HG02642 (cell line): ENCODE data around the gene FBXL17.

ENCODE experiments used
- ATAC-seq: cut with Tn5 transposase; IDR thresholded peaks from one replicate; pipeline ENCODE4 v1.9.1; 2021; ENCODE audit warnings: mild to moderate bottlenecking; ENCODE audit not compliant: unreplicated experiment, poor library complexity

The FBXL17 gene

DNA sequence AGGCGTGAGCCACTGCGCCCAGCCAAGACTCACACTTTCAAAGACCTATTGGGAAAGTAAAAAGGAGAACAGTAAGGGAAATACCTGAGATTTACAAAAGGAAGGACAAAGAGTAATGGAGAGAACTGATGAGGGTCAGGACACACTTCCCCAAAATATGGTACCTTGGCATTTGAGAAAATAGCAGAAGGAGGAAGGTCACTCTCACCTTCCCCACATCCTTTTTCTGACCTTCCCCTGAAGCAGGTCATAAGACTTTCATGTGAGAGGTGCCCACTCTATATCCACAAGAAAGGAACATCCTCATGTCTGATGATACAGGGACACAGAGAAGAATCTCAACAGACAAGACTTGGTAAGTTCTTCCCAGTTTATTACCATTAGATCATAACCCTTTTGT, 272.8 kb downstream of the FBXL17 start:
- no peak for ATAC-seq

DNA sequence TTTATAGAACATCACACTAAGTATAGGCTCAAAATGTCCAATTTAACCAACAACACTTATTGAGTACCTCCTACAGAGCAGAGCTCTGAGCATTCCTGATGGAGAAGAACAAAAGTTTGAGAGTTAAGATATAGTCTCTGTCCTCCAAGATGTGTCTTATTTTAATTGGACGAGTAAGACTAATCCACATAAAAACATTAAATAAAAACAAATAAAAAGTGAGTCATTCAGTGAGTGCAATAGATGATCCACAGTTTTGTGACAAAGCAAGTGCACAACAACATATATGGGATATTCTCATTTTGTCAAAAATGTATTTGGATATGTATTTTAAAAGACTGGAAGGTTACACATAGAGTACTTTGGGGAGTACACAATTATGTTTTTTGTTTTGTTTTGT, 277.4 kb downstream of the FBXL17 start:
- ATAC-seq: no peak

DNA sequence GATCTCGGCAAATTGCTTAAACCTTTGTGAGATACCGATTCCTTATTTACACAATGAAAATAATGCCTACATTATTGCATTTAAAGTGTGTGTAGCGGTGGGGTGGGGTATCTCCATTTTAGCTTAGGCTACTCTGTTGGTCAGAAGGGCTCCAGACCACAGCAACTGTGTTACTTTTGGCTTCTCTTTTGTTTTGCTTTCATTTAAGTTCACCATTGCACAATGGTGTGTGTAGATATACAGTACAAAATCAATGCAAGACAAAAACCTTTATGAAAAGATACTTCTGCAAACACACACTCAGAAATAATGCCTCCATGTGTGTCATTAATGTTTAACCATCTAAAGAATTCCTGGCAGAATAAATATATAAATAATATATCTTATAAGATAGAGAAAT, 279.4 kb downstream of the FBXL17 start:
- no peak for ATAC-seq

DNA sequence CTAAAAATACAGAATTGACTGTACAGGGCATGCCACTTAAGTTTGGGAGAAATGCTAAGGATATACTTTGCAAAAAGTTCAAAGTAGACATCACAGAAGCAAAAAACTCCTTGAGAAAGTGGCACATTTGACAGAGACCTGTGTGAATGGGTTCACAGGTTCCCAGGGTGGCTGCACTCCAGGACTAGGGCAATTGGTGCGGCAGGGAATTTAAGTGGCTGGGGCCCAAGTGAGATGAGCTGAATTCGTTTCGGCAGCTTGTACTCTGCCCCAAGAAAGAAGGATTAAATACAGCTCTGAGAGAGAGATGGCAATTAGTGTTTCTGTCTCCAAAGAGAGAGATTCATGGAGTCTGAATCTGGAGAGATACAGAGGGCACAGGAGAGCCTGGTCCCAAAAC, 280.1 kb downstream of the FBXL17 start:
- no peak for ATAC-seq

DNA sequence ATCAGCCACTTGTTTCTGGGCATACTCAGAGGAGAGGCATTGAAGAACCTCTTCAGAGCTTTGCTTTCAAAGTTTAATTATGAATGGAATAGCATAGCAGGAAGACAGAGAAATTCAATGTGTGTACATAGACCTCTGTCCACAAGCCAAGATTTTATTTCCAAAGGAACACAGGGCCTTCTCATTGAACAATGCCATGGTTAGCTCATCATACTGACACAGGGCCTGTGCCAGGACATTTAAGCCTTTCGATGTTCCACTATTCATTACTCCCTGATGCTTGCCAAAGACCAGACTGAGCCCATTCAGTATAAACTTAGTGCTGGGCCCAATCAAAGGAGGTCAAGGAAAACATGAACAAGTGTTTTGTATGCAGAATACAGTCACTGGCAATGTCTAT, 280.8 kb downstream of the FBXL17 start:
- ATAC-seq: no peak

DNA sequence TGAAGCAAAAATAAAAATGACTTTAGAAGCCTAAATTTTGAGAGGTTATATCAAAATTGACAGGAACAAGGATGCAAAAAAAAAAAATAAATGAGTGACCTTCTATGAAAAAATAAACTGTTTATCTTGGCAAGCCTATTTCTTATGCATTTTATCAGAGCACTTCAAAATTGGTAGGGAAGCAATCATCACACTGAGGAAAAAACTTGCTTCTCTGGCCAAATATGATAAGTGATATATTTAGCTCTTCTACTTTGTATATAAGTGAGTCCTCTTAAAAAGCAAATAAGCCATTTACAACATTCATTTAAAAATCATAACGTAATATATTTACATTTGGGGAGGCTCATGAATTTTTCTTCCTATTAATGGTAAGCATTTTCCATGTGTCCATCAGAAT, 287.1 kb downstream of the FBXL17 start:
- ATAC-seq: no peak

DNA sequence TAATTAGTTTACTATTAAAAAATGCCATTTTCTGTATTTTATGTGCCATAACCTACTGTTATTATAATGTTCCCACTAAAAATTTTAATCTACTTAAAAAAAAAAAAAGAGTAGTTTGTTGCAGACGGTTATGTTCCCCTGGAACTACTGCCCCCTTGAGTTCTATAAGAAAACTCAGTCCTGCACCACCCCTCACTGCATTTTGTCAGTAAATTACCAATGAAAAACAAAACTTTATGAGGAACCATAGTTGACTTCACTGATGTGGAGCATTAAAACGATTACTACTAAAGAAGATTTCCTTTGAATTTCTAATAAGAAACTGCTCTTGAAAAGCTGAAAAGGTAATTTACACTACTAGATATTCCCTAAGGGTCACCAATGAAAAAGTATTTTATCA, 288.7 kb downstream of the FBXL17 start:
- no peak for ATAC-seq

DNA sequence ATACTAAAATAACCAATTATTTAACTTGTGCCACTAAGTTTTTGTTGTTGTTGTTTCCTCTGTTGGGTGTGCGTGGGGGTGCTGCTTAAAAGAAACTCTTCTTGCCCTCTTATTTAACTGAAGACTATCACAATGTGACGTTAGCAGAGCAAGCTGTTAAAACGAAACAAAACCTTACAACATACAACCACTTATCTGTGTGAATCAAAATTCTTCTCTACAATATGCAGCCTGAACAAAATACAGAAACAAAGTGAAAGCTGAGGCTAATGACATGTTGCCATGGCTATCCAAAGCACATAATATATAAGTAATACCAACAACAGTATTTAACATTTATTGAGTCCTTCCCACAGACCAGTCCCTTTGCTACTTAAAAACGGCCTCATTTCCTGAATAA, 291.0 kb downstream of the FBXL17 start:
- no peak for ATAC-seq

DNA sequence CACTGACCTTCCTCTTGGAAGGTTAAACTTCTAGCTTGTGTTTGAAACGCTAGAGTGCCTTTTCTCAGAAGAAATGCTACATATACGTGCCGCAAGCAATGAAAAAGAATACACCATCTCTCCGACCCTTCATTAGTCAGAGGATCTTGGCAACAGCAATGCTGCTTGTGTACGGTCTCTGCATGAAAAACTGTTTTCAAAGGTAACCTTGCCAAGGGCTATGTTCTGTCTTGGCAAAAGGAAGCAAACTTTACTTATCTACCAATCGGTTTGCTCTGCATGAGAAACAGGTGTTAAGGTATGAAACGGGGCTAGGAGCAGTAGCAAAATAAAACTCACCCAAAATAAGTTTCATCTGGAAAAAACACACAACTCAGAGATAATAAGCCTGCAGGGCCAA, 297.8 kb downstream of the FBXL17 start:
- ATAC-seq: no peak

DNA sequence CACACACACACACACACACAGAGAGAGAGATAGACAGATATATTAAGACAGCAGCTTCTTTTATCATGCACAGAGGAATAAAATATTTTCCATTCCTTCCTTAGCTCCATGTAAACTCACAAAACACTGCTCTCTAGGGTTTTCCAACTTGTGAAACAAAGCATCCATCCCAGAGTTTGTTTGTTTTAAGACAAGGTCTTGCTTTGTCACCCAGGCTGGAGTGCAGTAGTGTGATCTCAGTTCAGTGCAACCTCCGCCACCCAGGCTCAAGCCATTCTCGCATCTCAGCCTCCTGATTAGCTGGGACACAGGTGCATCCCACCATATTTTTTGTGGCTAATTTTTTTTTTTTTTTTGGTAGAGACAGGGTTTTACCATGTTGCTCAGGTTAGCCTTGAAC, 298.7 kb downstream of the FBXL17 start:
- ATAC-seq: no peak

DNA sequence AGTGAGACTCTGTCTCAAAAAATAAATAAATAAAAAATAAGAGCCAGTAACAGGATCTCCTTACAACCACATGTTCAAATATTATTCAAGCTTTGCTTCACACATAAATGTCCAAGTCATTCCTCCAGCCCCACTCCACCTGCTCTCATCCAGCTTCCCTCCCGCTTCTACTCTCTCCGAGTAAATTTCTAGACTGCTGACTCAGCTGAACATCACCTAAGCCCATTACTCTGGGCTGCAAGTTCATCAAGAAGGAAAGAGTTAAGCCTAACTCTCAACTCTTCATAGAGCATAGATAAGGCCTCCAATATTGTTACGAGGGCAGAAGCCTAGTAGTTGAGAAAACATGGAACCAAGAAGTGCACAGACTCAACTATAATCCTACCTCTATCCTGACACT, 300.2 kb downstream of the FBXL17 start:
- no peak for ATAC-seq

DNA sequence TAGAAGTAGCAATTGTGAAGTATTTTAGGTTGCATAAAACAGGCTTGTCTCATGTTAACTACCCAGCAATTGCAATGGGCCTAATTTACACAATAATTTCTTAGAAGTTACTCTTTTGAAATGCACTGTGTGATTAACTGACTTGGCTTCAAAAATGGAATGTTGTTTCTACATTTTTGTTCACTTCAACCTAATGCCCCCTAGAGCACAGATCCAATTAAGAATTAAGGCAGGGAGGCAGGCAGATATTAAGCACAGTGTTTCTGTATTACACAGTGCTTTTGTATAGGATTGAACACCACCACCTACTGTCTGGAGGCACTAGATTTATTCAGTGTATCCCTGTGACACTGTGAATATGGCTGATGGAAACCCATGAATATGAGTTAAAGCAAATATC, 302.1 kb downstream of the FBXL17 start:
- no peak for ATAC-seq

DNA sequence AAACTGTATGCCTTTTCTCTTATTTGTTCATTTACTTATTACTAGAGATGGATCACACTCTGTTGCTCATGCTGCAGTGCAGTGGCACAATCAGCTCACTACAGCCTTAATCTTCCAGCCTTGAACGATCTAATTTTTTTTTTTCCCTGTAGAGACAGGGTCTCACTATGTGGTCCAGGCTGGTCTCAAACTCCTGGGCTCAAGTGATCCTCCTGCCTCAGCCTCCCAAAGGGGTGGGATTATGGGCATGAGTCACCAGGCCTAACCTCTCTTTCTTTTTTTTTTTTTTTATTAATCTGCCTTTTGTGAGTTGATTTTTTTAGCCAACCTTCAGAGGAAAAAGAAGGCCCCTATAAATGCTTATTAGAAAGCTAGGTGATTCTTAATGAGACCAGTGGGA, 303.0 kb downstream of the FBXL17 start:
- ATAC-seq: no peak

DNA sequence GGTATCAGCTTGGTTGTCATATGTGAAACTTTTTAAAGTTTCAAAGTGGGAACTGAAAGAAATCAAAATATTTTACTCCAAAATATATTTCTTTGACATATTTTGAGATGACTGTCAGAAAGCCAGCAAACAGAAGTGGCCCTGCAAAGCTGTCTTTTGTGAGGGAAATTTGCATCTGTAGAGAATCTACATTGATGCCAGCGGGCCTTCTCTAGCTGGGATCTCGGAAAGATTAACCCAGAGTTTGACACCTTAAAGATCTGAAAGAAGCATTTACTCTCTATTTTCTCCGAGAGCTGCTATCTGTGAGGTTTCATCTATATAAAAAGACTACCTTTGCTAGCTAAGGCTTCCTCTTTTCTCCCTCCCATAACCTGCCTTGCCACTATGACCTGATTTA, 303.6 kb downstream of the FBXL17 start:
- no peak for ATAC-seq

DNA sequence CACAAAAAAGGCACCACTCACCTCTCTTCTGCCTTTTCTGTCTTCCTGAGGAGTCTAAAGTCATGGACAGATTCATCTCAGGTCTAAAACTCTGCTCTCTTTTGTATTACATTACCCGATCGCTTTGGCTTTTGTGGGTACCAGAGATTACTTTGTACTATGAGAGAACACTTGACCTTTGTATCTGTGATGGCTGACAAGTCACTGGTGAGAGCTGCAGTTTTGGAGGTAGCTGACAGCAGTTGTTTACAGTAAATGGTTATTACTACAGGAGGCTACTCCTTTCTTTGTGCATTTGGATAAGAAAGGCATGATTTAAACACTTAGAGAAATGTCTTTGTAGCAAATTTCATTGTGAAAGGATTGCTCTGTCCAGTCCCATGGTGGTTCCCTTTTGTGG, 307.3 kb downstream of the FBXL17 start:
- no peak for ATAC-seq

DNA sequence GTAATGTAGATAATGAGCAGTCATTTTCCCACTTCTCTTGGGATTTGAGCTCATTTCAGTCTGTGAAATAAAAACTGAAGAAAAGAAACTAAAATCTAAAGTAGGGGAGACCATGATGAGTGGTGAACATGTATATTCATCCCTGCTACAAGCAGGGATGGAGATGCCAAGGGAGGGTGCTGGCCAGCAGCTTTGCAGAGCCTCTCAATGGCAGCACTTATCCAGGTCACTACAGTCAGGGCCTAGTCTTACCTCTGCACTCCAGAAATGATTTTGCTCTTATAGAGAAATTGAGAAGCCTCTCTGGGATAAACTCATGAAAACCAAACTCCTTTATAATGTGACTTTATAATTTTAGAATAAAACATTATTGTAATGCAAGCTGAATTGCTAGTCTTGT, 317.6 kb downstream of the FBXL17 start:
- ATAC-seq: no peak

DNA sequence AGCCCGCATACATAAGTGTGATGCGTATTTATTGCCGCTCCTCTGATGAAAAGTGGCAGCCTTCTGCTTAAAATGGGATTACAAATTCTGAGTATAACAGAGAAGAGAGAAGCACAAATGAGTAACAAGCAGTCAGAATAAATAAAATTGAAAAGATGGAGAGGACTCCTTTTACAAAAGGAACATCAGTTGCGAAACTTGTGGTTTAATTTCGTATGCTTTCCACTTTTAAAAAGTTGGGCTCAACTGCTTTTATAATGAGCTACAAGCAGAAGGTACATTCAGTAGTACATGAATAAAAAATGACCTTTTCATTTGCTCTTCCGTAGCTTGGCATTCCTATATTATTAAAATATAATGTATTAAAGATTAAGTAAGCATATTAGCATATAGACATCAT, 320.0 kb downstream of the FBXL17 start:
- no peak for ATAC-seq

DNA sequence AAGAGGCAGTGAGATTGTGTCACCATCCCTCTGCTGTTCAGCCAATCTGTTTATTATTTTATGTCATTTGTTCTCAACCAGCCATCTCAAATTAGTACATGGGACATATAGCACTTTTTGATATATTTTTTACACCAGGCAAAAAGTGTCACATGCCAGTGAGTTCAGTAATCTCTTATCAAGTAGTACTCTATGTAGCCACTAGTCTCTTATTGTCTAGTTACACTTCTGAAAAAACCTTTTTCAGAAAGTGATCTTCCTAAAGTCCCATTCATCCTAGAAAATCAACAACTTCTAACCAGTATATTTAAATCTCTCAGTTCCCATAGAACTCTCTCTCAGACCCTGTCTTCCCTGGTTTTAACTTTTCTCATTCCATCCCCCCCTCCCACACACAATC, 321.6 kb downstream of the FBXL17 start:
- no peak for ATAC-seq

DNA sequence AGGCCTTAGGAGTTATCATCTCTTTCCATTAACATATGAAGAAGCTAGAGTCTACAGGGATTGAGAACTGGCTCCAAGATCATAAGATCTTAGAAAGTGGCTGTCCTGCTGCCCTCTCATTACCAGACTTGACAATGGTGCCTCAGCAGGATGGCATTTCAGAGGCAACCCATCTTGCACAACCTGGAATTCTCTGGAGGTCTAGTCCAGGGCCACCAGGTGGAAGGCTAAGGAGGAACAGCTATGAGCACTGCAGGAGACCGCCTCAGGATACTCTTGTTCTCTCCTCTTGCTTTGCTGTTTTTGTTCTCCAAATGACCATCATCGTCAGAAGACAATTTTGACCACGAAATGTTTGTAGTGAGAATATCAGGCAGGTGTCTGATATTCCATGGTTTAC, 322.6 kb downstream of the FBXL17 start:
- ATAC-seq: no peak

DNA sequence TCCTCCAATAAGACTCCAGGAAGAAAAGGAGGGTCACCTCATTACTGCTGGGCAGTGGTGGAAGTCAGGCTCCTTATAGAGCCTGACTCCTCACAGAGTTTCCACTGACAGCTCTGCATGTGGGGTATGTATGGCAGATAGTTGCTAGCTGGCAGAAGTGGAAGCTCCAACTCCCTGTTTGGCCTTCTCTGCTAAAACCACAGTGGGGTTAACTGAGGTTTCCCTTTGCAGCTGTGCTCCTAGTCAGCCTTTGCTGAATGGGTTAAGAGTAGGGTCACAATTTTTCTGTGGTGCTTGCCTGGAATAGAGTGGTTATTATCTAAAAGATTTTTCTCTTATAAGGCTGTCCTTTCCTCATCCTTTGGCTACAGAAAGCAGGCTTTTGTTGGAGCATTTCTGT, 327.5 kb downstream of the FBXL17 start:
- ATAC-seq: no peak

DNA sequence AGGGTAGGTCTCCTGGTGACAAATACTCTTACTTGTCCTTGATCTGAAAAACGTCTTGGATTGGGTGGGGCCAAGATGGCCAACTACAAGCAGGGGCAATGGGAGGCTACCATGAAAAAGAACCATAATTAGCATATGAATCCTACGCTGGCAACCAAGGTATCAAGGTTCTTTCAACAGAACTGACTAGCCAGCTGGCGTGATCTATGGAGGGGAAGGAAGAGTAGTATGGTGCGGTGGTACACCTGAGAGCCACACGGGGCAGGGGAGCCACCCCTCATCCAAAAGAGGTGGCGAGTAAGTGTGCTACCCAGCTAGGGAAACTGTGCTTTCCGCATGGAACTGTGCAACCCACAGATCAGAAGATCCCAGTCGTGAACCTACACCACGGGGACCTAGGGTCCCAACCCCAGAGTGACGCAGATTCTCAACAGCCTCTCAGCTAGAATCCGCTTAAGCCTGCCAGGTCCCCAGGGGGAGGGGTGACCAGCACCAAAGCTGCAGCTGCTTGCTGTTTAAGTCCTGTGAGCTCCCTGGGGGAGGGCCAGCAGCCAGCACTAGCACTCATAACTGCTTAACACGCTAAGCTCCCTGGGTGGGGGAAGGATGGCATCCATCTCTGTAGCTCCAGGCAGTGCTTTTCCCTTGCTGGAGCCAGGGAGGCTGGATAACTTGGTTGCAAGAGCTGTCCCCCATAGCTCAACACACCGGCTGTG, 334.8 kb downstream of the FBXL17 start:
- ATAC-seq: no peak

DNA sequence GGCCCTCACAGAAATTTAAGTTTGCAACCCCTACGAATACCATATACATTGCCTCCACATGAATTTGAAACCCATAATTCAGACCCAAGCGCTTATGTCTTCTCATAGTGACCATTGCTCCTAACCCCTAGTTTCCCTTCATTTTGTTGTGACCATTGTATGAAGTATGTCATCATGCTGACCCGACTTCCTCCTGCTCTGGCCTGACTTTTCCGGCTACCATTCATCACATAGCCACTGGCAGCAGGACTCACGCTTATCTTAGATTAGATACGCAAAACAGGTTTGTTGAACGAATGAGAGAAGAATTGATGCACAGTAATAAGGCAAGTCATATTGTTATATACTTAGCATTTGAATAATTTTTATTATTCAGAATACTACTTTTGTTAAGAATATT, 345.4 kb downstream of the FBXL17 start:
- ATAC-seq: no peak

DNA sequence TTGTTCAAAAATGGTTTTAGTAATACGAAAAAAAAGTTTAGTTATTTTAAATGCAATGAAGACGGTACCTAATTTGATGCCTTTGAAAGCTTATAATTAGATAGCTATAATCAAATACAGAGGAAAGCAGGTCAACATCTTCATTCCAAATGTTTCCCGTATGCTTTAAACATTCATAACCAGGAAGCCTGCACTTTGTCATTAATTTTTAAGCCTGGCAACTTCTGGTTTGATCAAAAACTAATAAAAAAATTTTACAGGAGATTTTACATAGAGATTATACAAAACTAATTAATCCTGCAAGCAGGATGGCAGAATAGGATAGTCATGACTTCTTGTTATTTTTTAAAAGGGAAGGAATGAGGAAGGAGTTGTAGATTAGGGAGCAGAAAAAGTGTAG, 353.0 kb downstream of the FBXL17 start:
- ATAC-seq: no peak
